CD4-positive, alpha-beta T cell treated with Interleukin-2 at 100 ng/mL for 4 hours (primary cell): ENCODE measurements around the gene TNFSF4.
A peak's percentile ranks its signal among the peaks of the same experiment; 100 is the strongest.
"Not testable (repeated sequence)": the region's sequence is repeated elsewhere in the genome, so short reads cannot be mapped to it uniquely, and the experiment has no call there.

Source experiments
- DNase-seq: peaks from one replicate; pipeline ENCODE4 v3.0.0-alpha.2; 2020; ENCODE audit warnings: low spot score

TNFSF4 gene

GRCh38 chr1:173206816-173207568, at the start of gene TNFSF4:
TNFSF4 (minus strand) TSS chr1:173207331; CDS start chr1:173207176, 155 bp downstream.
- peak; percentile 13 for DNase-seq

GRCh38 chr1:173255214-173255813, 48.2 kb upstream of the TNFSF4 start:
- peak; percentile 12 for DNase-seq

- DNase-seq, result no peak
Measured at GRCh38 chr1:173253046-173253445, 45.9 kb upstream of the TNFSF4 start.

GRCh38 chr1:173249349-173249748, 42.2 kb upstream of the TNFSF4 start:
- no peak for DNase-seq

GRCh38 chr1:173248247-173248940, 41.3 kb upstream of the TNFSF4 start:
- no peak for DNase-seq

GRCh38 chr1:173245892-173246291, 38.8 kb upstream of the TNFSF4 start:
- no peak for DNase-seq

GRCh38 chr1:173243300-173243699, 36.2 kb upstream of the TNFSF4 start:
- DNase-seq, result no peak

GRCh38 chr1:173241528-173242347, 34.6 kb upstream of the TNFSF4 start:
- no peak for DNase-seq

GRCh38 chr1:173240609-173241008, 33.5 kb upstream of the TNFSF4 start:
- no peak for DNase-seq

GRCh38 chr1:173239058-173239457, 31.9 kb upstream of the TNFSF4 start:
- no peak for DNase-seq

- no peak for DNase-seq
Measured at GRCh38 chr1:173234899-173235298, 27.8 kb upstream of the TNFSF4 start.

GRCh38 chr1:173234434-173234833, 27.3 kb upstream of the TNFSF4 start:
- DNase-seq, result not testable (repeated sequence)

- not testable (repeated sequence) for DNase-seq
Measured at GRCh38 chr1:173229031-173229430, 21.9 kb upstream of the TNFSF4 start.

GRCh38 chr1:173224949-173225348, 17.8 kb upstream of the TNFSF4 start:
- DNase-seq, result no peak

GRCh38 chr1:173224280-173224892, 17.3 kb upstream of the TNFSF4 start:
- no peak for DNase-seq

GRCh38 chr1:173223031-173223380, 15.9 kb upstream of the TNFSF4 start:
- DNase-seq, result no peak

GRCh38 chr1:173222149-173223030, 15.3 kb upstream of the TNFSF4 start:
- no peak for DNase-seq

- no peak for DNase-seq
Measured at GRCh38 chr1:173220157-173220556, 13.0 kb upstream of the TNFSF4 start.

GRCh38 chr1:173213665-173214064, 6.5 kb upstream of the TNFSF4 start:
- DNase-seq, result no peak

GRCh38 chr1:173212952-173213491, 5.9 kb upstream of the TNFSF4 start:
- no peak for DNase-seq
